ENCODE data around the gene PGM1.

DNA sequence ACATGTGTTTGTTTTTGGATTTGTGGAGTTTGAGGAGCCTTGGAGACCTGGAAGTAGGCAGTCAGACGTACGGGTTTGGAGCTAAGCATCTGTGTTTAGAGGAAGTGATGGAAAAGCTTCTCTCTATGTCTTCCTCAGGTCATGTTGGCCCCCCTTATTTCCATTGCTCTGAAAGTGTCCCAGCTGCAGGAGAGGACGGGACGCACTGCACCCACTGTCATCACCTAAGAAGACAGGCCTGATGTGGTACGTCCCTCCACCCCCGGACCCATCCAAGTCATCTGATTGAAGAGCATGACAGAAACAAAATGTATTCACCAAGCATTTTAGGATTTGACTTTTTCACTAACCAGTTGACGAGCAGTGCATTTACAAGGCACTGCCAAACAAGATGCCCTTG, 66.2 kb downstream of the PGM1 start:
- TF ChIP-seq POLR2A (IDR thresholded peaks at IDR 0.05; ENCODE audit: low read depth) (no peak), POLR2AphosphoS5 (IDR thresholded peaks at IDR 0.05) (no peak), EP300 (IDR thresholded peaks at IDR 0.05) (no peak)
- TF ChIP-seq, protein P1, sequence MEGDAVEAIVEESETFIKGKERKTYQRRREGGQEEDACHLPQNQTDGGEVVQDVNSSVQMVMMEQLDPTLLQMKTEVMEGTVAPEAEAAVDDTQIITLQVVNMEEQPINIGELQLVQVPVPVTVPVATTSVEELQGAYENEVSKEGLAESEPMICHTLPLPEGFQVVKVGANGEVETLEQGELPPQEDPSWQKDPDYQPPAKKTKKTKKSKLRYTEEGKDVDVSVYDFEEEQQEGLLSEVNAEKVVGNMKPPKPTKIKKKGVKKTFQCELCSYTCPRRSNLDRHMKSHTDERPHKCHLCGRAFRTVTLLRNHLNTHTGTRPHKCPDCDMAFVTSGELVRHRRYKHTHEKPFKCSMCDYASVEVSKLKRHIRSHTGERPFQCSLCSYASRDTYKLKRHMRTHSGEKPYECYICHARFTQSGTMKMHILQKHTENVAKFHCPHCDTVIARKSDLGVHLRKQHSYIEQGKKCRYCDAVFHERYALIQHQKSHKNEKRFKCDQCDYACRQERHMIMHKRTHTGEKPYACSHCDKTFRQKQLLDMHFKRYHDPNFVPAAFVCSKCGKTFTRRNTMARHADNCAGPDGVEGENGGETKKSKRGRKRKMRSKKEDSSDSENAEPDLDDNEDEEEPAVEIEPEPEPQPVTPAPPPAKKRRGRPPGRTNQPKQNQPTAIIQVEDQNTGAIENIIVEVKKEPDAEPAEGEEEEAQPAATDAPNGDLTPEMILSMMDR (IDR thresholded peaks at IDR 0.05): no peak
